ENCODE data around the gene C2orf92.

DNA sequence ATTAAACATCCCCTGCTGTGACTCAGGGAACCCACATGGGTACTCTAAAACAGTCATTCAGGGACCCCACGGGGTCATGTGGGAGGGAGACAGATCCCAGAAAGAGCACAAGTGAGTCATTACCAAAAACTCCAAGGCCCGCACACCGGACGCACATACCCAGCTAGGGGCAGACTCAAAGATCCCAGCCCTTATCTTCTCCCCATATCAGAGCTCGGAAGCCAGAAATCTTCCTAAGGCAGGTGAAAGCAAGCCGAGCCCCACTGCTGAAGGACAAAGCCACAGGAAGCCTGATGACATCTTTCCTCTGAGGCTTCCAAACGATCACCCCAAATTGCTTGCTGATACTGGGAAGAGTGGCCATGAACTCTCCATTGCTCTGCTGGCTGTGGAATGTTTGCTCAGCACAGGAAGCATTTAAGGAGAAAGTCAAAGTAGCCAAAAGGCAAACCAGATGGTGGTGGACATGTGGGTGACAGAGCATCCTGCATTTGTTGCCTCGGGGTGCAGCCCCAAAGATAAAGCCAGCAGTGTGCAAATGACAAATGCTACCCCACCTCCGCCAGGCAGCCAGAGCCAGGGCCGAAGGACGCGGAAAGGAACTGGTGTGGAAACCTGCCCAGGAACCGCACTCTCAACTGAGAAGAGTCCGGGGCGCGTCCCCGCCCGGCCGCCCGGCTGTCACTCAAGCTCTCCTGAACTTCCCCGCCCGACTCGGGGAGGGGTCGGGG lies 6.5 kb upstream of the C2orf92 start:
- TF ChIP-seq, protein P1, sequence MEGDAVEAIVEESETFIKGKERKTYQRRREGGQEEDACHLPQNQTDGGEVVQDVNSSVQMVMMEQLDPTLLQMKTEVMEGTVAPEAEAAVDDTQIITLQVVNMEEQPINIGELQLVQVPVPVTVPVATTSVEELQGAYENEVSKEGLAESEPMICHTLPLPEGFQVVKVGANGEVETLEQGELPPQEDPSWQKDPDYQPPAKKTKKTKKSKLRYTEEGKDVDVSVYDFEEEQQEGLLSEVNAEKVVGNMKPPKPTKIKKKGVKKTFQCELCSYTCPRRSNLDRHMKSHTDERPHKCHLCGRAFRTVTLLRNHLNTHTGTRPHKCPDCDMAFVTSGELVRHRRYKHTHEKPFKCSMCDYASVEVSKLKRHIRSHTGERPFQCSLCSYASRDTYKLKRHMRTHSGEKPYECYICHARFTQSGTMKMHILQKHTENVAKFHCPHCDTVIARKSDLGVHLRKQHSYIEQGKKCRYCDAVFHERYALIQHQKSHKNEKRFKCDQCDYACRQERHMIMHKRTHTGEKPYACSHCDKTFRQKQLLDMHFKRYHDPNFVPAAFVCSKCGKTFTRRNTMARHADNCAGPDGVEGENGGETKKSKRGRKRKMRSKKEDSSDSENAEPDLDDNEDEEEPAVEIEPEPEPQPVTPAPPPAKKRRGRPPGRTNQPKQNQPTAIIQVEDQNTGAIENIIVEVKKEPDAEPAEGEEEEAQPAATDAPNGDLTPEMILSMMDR (IDR thresholded peaks at IDR 0.05), result peak in 1 of 6 experiments; percentile 1
- peak; percentile 46 to 87 for TF ChIP-seq POLR2A (IDR thresholded peaks at IDR 0.05)
